HepG2 (cell line): ENCODE data around the gene SUN1. TPM values are rescaled to one million over a fixed set of nuclear protein-coding genes. Genes with fewer than 3 reads are reported as not detected.

ENCODE experiments used
- ATAC-seq: fragments of 200-7000 bp; cut with Tn5 transposase; 3 replicates; pipeline ENCODE4 v1.9.1; 2020; ENCODE audit warnings: mild to moderate bottlenecking, moderate library complexity
- BruUV-seq: library from RNA; stranded (reverse); fragments of 400-500 nt; replicated peaks from 2 replicates; lab custom pipeline; 2021; lab: Mats Ljungman, UMichigan
- CTCF ChIA-PET: fragments of 300-600 bp; formaldehyde crosslinking; extraction: SDS; loops from one replicate; lab custom pipeline; 2021; ENCODE audit warnings: low total read pairs, inconsistent platforms, low intra/inter-chr PET ratio; lab: Yijun Ruan, JAX
- POLR2A ChIA-PET: fragments of 350-600 bp; sonication (Branson Sonifier 250); formaldehyde crosslinking; loops from one replicate; lab custom pipeline; 2020; ENCODE audit warnings: antibody characterized with exemption, inconsistent platforms; lab: Yijun Ruan, JAX
- DNase-seq: peaks from one replicate; pipeline ENCODE4 v3.0.0-alpha.2; 2015; ENCODE audit warnings: low spot score
- FAIRE-seq: peaks from 3 replicates; lab custom pipeline; 2011; peaks lifted over from hg19 to GRCh38; lab: Jason Lieb, UNC
- H2AFZ ChIP-seq: one replicate; pipeline ENCODE4 v1.6.1; 2011; ENCODE audit warnings: low read length, inconsistent platforms
- H3K27ac ChIP-seq: fragments of 300-600 bp; 3 replicates; pipeline ENCODE4 v1.8.0; 2011; ENCODE audit warnings: mixed run types, mild to moderate bottlenecking, mixed read lengths, low read length, inconsistent platforms; ENCODE audit not compliant: insufficient read depth; ENCODE audit errors: extremely low read length
- H3K27me3 ChIP-seq, 2 experiments: fragments of 200-600 bp in 1 of 2; 2 replicates in 1 of 2; 3 replicates in 1 of 2; pipeline versions ENCODE4 v1.6.0 to v1.8.0; 2011; ENCODE audit warnings: low read length in 2 of 2, mild to moderate bottlenecking in 2 of 2, moderate library complexity in 2 of 2, inconsistent platforms in 1 of 2; ENCODE audit not compliant: insufficient read depth in 2 of 2, control insufficient read depth in 1 of 2
- H3K36me3 ChIP-seq, 2 experiments: fragments of 200-600 bp in 1 of 2; replicated peaks in 1 of 2; 2 replicates in 1 of 2; 3 replicates in 1 of 2; pipeline versions ENCODE4 v1.5.1 to v1.8.0; 2011; ENCODE audit warnings: low read length in 2 of 2, inconsistent platforms in 1 of 2; ENCODE audit not compliant: insufficient read depth in 2 of 2, control insufficient read depth in 1 of 2
- H3K4me1 ChIP-seq: 2 replicates; pipeline ENCODE4 v1.5.1; 2012; ENCODE audit warnings: low read length, inconsistent platforms; ENCODE audit not compliant: insufficient read depth
- H3K4me2 ChIP-seq: 2 replicates; pipeline ENCODE4 v1.6.0; 2011; ENCODE audit warnings: low read depth, low read length, inconsistent platforms
- H3K4me3 ChIP-seq, 3 experiments: fragments of 200-600 bp in 1 of 3; sonication (generic), shearing (Covaris generic) in 1 of 3; replicated peaks in 1 of 3; 2 replicates each; pipeline ENCODE4 v1.5.1; 2011 to 2016; ENCODE audit warnings: low read length in 3 of 3, inconsistent platforms in 2 of 3, low read depth in 2 of 3, mild to moderate bottlenecking in 2 of 3, control low read depth in 1 of 3, mixed read lengths in 1 of 3; ENCODE audit not compliant: insufficient read depth in 1 of 3
- H3K79me2 ChIP-seq: one replicate; pipeline ENCODE4 v1.6.1; 2011; ENCODE audit warnings: low read length, inconsistent platforms; ENCODE audit not compliant: insufficient read depth
- H3K9ac ChIP-seq: 2 replicates; pipeline ENCODE4 v1.6.0; 2011; ENCODE audit warnings: mild to moderate bottlenecking, low read depth, low read length, inconsistent platforms; ENCODE audit not compliant: insufficient read depth
- H3K9me3 ChIP-seq: 2 replicates; pipeline ENCODE4 v1.5.1; 2012; ENCODE audit warnings: mild to moderate bottlenecking, low read length
- H4K20me1 ChIP-seq: 2 replicates; pipeline ENCODE4 v1.6.0; 2011; ENCODE audit warnings: inconsistent platforms, mild to moderate bottlenecking, low read length, moderate library complexity; ENCODE audit not compliant: insufficient read depth
- CAMTA2 ChIP-seq: sonication (generic); formaldehyde crosslinking; IDR thresholded peaks from 2 replicates; pipeline ENCODE4 v1.4.0; 2020; ENCODE audit warnings: mild to moderate bottlenecking, missing genetic modification reagents, borderline replicate concordance
- CBFB ChIP-seq: sonication (generic); formaldehyde crosslinking; IDR thresholded peaks from 2 replicates; pipeline ENCODE4 v1.4.0; 2020; ENCODE audit warnings: missing genetic modification reagents
- GATA4 ChIP-seq: sonication (generic); IDR thresholded peaks from 2 replicates; pipeline ENCODE4 v1.6.1; 2016; ENCODE audit warnings: antibody characterized with exemption, low read depth, borderline replicate concordance
- MED8 ChIP-seq: sonication (generic); formaldehyde crosslinking; IDR thresholded peaks from 2 replicates; pipeline ENCODE4 v1.8.1; 2023; ENCODE audit warnings: mild to moderate bottlenecking, missing genetic modification reagents; ENCODE audit not compliant: insufficient replicate concordance
- SIN3A ChIP-seq: IDR thresholded peaks from 2 replicates; pipeline ENCODE4 v1.6.1; 2011; ENCODE audit warnings: low read depth, mild to moderate bottlenecking, control low read depth, low read length, borderline replicate concordance
- SKIL ChIP-seq: sonication (generic); formaldehyde crosslinking; IDR thresholded peaks from 2 replicates; pipeline ENCODE4 v1.8.0; 2022; ENCODE audit warnings: missing genetic modification reagents, mild to moderate bottlenecking, moderate library complexity, borderline replicate concordance
- SP4 ChIP-seq: sonication (generic); formaldehyde crosslinking; IDR thresholded peaks from 2 replicates; pipeline ENCODE4 v1.8.1; 2023; ENCODE audit warnings: mild to moderate bottlenecking, missing genetic modification reagents
- TCF12 ChIP-seq, 2 experiments: fragments of 450-650 bp in 1 of 2; sonication (generic) in 1 of 2; formaldehyde crosslinking in 1 of 2; IDR thresholded peaks; 2 replicates each; pipeline versions ENCODE4 v1.6.1 to v1.8.0; 2017 to 2022; ENCODE audit warnings: antibody characterized with exemption in 1 of 2, mild to moderate bottlenecking in 1 of 2, missing genetic modification reagents in 1 of 2, moderate library complexity in 1 of 2
- ZFP36L1 ChIP-seq: sonication (generic); formaldehyde crosslinking; IDR thresholded peaks from 2 replicates; pipeline ENCODE4 v1.8.0; 2022; ENCODE audit warnings: mild to moderate bottlenecking, missing genetic modification reagents, moderate library complexity
- ZNF354B ChIP-seq: sonication (generic); formaldehyde crosslinking; IDR thresholded peaks from 2 replicates; pipeline ENCODE4 v1.8.0; 2022; ENCODE audit warnings: mild to moderate bottlenecking, missing genetic modification reagents
- ZNF432 ChIP-seq: sonication (generic); formaldehyde crosslinking; IDR thresholded peaks from 2 replicates; pipeline ENCODE4 v1.5.0; 2020; ENCODE audit warnings: missing genetic modification reagents, mild to moderate bottlenecking, borderline replicate concordance
- ZNF644 ChIP-seq: IDR thresholded peaks from 2 replicates; pipeline ENCODE4 v1.6.1; 2016; ENCODE audit warnings: low read depth
- ZNF740 ChIP-seq: sonication (generic); formaldehyde crosslinking; IDR thresholded peaks from 2 replicates; pipeline ENCODE4 v1.4.0; 2020; ENCODE audit warnings: missing genetic modification reagents
- ZUFSP ChIP-seq: sonication (generic); formaldehyde crosslinking; IDR thresholded peaks from 2 replicates; pipeline ENCODE4 v1.9.0; 2021; ENCODE audit warnings: missing genetic modification reagents, mild to moderate bottlenecking, borderline replicate concordance
- WGBS: methylation state at CpG from one replicate; pipeline ENCODE4 v1.1.6; 2017; ENCODE audit warnings: low lambda C conversion rate; 5-methylcytosine and 5-hydroxymethylcytosine counted together
- in situ Hi-C: cut with HindIII; loops from 2 replicates; pipeline ENCODE4 v1.10.0; 2017; ENCODE audit warnings: low pct_unique_long_range_greater_than_20kb; ENCODE audit not compliant: extremely low pct_ligation_motif_present
- intact Hi-C: fragments of 100-400 bp; cut with micrococcal nuclease; formaldehyde crosslinking; loops from one replicate; pipeline ENCODE4 v1.10.0; 2022; ENCODE audit not compliant: unreplicated experiment
- polyA plus RNA-seq, 8 experiments: library from polyadenylated mRNA; depleted of rRNA in 3 of 8; stranded (reverse) in 7 of 8; unstranded in 1 of 8; fragments of >200 nt; fragmentation: Illumina TruSeq in 4 of 8; extraction: Trizol in 4 of 8; gene quantifications; 2 replicates each; pipeline versions ENCODE4 v1.2.1 to v1.2.3, GENCODE V29; 2011 to 2016; ENCODE audit warnings: low read depth in 4 of 8, missing spikeins in 1 of 8, mixed read lengths in 1 of 8; ENCODE audit not compliant: insufficient read depth in 1 of 8
- total RNA-seq, 5 experiments: library from RNA; depleted of rRNA; stranded (reverse); fragments of >200 nt; fragmentation: Illumina TruSeq; extraction: Trizol; gene quantifications; 2 replicates each; pipeline ENCODE4 v1.2.3, GENCODE V29; 2016; ENCODE audit warnings: low read depth in 1 of 5
- TF ChIP-seq, protein P1 (sequence below): sonication (generic); formaldehyde crosslinking; IDR thresholded peaks from 2 replicates; pipeline ENCODE4 v1.8.1; 2023; ENCODE audit warnings: missing genetic modification reagents, inconsistent platforms, borderline replicate concordance

Gene SUN1
- total and polyA plus RNA-seq, 2 of the 13 experiments (the other 11 are each of a cell fraction or from before 2014, with no cell fraction given), result 47.0 to 126 TPM

DNA sequence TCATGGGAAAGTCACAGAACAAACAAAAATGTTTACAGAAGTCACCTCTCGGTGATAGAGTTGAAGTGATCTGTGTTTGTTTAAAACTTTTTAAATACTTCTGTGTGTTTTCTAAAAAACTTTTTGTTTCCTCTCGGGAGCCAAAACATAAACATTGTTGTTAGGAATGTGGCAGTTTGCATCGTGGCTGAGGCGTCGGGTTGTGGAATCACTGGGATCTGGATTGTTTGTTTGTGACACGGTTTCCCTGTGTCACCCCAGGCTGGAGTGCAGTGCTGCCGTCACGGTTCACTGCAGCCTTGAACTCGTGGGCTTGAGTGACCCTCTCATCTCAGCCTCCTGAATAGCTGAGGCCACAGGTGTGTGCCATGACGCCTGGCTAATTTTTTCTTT lies 29.0 kb upstream of the SUN1 start:
- 43% methylated on average over 10 of the region's 10 CpGs for WGBS
- H3K9ac ChIP-seq, result no peak overlapping the region
- no peaks in the 10 kb centered on the region for H3K27me3 ChIP-seq
- no peak overlapping the region for H3K4me3 ChIP-seq
- H4K20me1 ChIP-seq, result no peaks in the 10 kb centered on the region
- in situ Hi-C loops (no loop called here), intact Hi-C loops (no loop called here)
- no peaks in the 10 kb centered on the region for H3K9me3 ChIP-seq
- H3K4me2 ChIP-seq, result no peak overlapping the region
- FAIRE-seq (no peak), ATAC-seq (no peak), DNase-seq (no peak)
- H3K79me2 ChIP-seq, result no peaks in the 10 kb centered on the region
- ChIA-PET POLR2A (no interaction called here), CTCF (no interaction called here)
- H2AFZ ChIP-seq, result no peak overlapping the region
- H3K4me1 ChIP-seq, result peaks cover 8% of the 10 kb centered on the region
- no peaks in the 10 kb centered on the region for H3K36me3 ChIP-seq
- no TSS peak for BruUV-seq
- H3K27ac ChIP-seq, result no peak overlapping the region
- TF ChIP-seq SIN3A, result no peak
- no peak for TF ChIP-seq MED8 (CRISPR knock-in tag)
- TF ChIP-seq ZUFSP (CRISPR knock-in tag), result no peak
- no peak for TF ChIP-seq ZFP36L1 (CRISPR knock-in tag)
- TF ChIP-seq ZNF354B, result no peak
- no peak for TF ChIP-seq ZNF432
- TF ChIP-seq GATA4, result no peak
- no peak for TF ChIP-seq TCF12 (IDR thresholded peaks at IDR 0.05)
- no peak for TF ChIP-seq TCF12 (CRISPR knock-in tag; IDR thresholded peaks at IDR 0.05)
- TF ChIP-seq ZNF740, result no peak
- no peak for TF ChIP-seq SP4 (CRISPR knock-in tag)
- TF ChIP-seq ZNF644 (CRISPR knock-in tag), result no peak
- no peak for TF ChIP-seq SKIL (CRISPR knock-in tag)
- TF ChIP-seq, protein P1, sequence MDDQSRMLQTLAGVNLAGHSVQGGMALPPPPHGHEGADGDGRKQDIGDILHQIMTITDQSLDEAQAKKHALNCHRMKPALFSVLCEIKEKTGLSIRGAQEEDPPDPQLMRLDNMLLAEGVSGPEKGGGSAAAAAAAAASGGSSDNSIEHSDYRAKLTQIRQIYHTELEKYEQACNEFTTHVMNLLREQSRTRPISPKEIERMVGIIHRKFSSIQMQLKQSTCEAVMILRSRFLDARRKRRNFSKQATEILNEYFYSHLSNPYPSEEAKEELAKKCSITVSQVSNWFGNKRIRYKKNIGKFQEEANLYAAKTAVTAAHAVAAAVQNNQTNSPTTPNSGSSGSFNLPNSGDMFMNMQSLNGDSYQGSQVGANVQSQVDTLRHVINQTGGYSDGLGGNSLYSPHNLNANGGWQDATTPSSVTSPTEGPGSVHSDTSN (CRISPR knock-in tag), result no peak
- no peak for TF ChIP-seq CBFB (CRISPR knock-in tag)
- no peak for TF ChIP-seq CAMTA2 (CRISPR knock-in tag)
